IPS DF 6.9 (cell line): ENCODE results near the gene CMTR2.

ENCODE experiments used
- DNase-seq: peaks from one replicate; pipeline ENCODE4 v3.0.0-alpha.2; 2013; ENCODE audit warnings: low read depth, low spot score
- H3K27ac ChIP-seq: one replicate; pipeline ENCODE4 v1.5.1; 2013; ENCODE audit warnings: low read length, control low read depth
- H3K27me3 ChIP-seq: 2 replicates; pipeline ENCODE4 v1.6.1; 2013; ENCODE audit warnings: mild to moderate bottlenecking, low read length; ENCODE audit not compliant: control insufficient read depth, insufficient read depth
- H3K36me3 ChIP-seq: 2 replicates; pipeline ENCODE4 v1.6.1; 2013; ENCODE audit warnings: low read length; ENCODE audit not compliant: control insufficient read depth, insufficient read depth
- H3K4me1 ChIP-seq: 2 replicates; pipeline ENCODE4 v1.6.1; 2013; ENCODE audit warnings: low read length; ENCODE audit not compliant: control insufficient read depth, insufficient read depth
- H3K4me3 ChIP-seq: 2 replicates; pipeline ENCODE4 v1.5.1; 2013; ENCODE audit warnings: mild to moderate bottlenecking, low read length
- H3K9me3 ChIP-seq: 2 replicates; pipeline ENCODE4 v1.6.1; 2013; ENCODE audit warnings: low read length, inconsistent platforms; ENCODE audit not compliant: control insufficient read depth, insufficient read depth
- WGBS: extraction: QIAGEN DNeasy Blood & Tissue Kit; methylation state at CpG from one replicate; pipeline ENCODE4 v1.1.7; 2013; ENCODE audit warnings: mixed read lengths, missing lambda C conversion rate; ENCODE audit not compliant: insufficient read length, insufficient coverage; 5-methylcytosine and 5-hydroxymethylcytosine counted together

The CMTR2 gene

GRCh38 chr16:71254832-71255525 is 34.2 kb downstream of the CMTR2 start:
- WGBS: no CpG with 5 or more reads among the region's 4 CpGs
- H3K9me3 ChIP-seq: no peaks in the 10 kb centered on the region
- H3K36me3 ChIP-seq: no peaks in the 10 kb centered on the region
- no peak overlapping the region for H3K27ac ChIP-seq
- H3K27me3 ChIP-seq: no peaks in the 10 kb centered on the region
- H3K4me3 ChIP-seq: no peak overlapping the region
- no peak for DNase-seq
- H3K4me1 ChIP-seq: peaks cover 2% of the 10 kb centered on the region; the same call in 1 of the 2 replicates

- H3K4me1 ChIP-seq: peaks cover 2% of the 10 kb centered on the region; the same call in 1 of the 2 replicates
Measured at GRCh38 chr16:71250461-71251235, 38.6 kb downstream of the CMTR2 start.

GRCh38 chr16:71249399-71249798 is 39.8 kb downstream of the CMTR2 start:
- WGBS: no CpG with 5 or more reads among the region's 1 CpG
- no peak overlapping the region for H3K27ac ChIP-seq
- H3K27me3 ChIP-seq: no peaks in the 10 kb centered on the region
- no peaks in the 10 kb centered on the region for H3K9me3 ChIP-seq
- H3K4me3 ChIP-seq: no peak overlapping the region
- no peak for DNase-seq
- H3K4me1 ChIP-seq: no peaks in the 10 kb centered on the region; the same call in 1 of the 2 replicates
- H3K36me3 ChIP-seq: no peaks in the 10 kb centered on the region

More at GRCh38 chr16:71250461-71251235, 38.6 kb downstream of the CMTR2 start:
- DNase-seq: no peak
- Histone ChIP-seq H3K36me3 (no peaks in the 10 kb centered on the region), H3K4me3 (no peak overlapping the region), H3K9me3 (no peaks in the 10 kb centered on the region), H3K27ac (no peak overlapping the region), H3K27me3 (no peaks in the 10 kb centered on the region)
- WGBS: no CpG with 5 or more reads among the region's 5 CpGs

- no peaks in the 10 kb centered on the region for H3K9me3 ChIP-seq
- WGBS: no CpG with 5 or more reads among the region's 7 CpGs
- H3K36me3 ChIP-seq: no peaks in the 10 kb centered on the region
- H3K27ac ChIP-seq: no peak overlapping the region
- no peak overlapping the region for H3K4me3 ChIP-seq
- H3K27me3 ChIP-seq: no peaks in the 10 kb centered on the region
- DNase-seq: no peak
- no peaks in the 10 kb centered on the region; the same call in 1 of the 2 replicates for H3K4me1 ChIP-seq
Measured at GRCh38 chr16:71247478-71247877, 41.7 kb downstream of the CMTR2 start.

- Histone ChIP-seq H3K4me3 (no peak overlapping the region), H3K9me3 (no peaks in the 10 kb centered on the region), H3K4me1 (no peaks in the 10 kb centered on the region; the same call in 1 of the 2 replicates), H3K27me3 (no peaks in the 10 kb centered on the region), H3K27ac (no peak overlapping the region), H3K36me3 (no peaks in the 10 kb centered on the region)
- no peak for DNase-seq
Measured at GRCh38 chr16:71246309-71246708, 42.9 kb downstream of the CMTR2 start.

GRCh38 chr16:71244521-71244920 is 44.7 kb downstream of the CMTR2 start:
- no CpG with 5 or more reads among the region's 1 CpG for WGBS
- H3K9me3 ChIP-seq: no peaks in the 10 kb centered on the region
- no peaks in the 10 kb centered on the region for H3K27me3 ChIP-seq
- H3K36me3 ChIP-seq: no peaks in the 10 kb centered on the region
- H3K4me3 ChIP-seq: no peak overlapping the region
- no peaks in the 10 kb centered on the region; the same call in 1 of the 2 replicates for H3K4me1 ChIP-seq
- no peak for DNase-seq
- no peak overlapping the region for H3K27ac ChIP-seq

GRCh38 chr16:71242601-71243000 is 46.6 kb downstream of the CMTR2 start:
- DNase-seq: no peak
- H3K4me3 ChIP-seq: no peak overlapping the region
- no CpG with 5 or more reads among the region's 3 CpGs for WGBS
- H3K36me3 ChIP-seq: no peaks in the 10 kb centered on the region
- H3K27me3 ChIP-seq: no peaks in the 10 kb centered on the region
- no peaks in the 10 kb centered on the region for H3K4me1 ChIP-seq
- H3K27ac ChIP-seq: no peak overlapping the region
- no peaks in the 10 kb centered on the region for H3K9me3 ChIP-seq

GRCh38 chr16:71242036-71242435 is 47.2 kb downstream of the CMTR2 start:
- Histone ChIP-seq H3K27ac (no peak overlapping the region), H3K27me3 (no peaks in the 10 kb centered on the region), H3K36me3 (no peaks in the 10 kb centered on the region), H3K4me1 (no peaks in the 10 kb centered on the region), H3K9me3 (no peaks in the 10 kb centered on the region), H3K4me3 (no peak overlapping the region)
- no peak for DNase-seq
- WGBS: no CpG with 5 or more reads among the region's 4 CpGs
